Lung (tissue), 12 donors: ENCODE results near the gene GFM1. TPM values are rescaled to one million over a fixed set of nuclear protein-coding genes. Genes with fewer than 3 reads are reported as not detected.

Source experiments
- ATAC-seq: fragments of 200-7000 bp; cut with Tn5 transposase; one replicate; pipeline ENCODE4 v1.9.1; 2020; ENCODE audit warnings: moderate number of reproducible peaks; ENCODE audit not compliant: insufficient read depth, low FRiP score
- DNase-seq, 3 donors: peaks; one replicate each; pipeline ENCODE4 v3.0.0-alpha.2; 2013 to 2017
- H3K27ac ChIP-seq, 2 donors: one replicate each; pipeline ENCODE4 v1.5.1; 2013; ENCODE audit warnings: mild to moderate bottlenecking in 2 of 2, moderate library complexity in 2 of 2, control low read depth in 1 of 2, inconsistent platforms in 1 of 2, low read depth in 1 of 2, low read length in 1 of 2
- H3K27me3 ChIP-seq, 3 donors: one replicate each; pipeline ENCODE4 v1.5.1; 2013; ENCODE audit warnings: low read length in 2 of 3; ENCODE audit not compliant: control insufficient read depth in 3 of 3, insufficient read depth in 3 of 3
- H3K36me3 ChIP-seq, 4 donors: one replicate each; pipeline ENCODE4 v1.5.1; 2013; ENCODE audit warnings: low read length in 4 of 4, mild to moderate bottlenecking in 1 of 4, moderate library complexity in 1 of 4; ENCODE audit not compliant: control insufficient read depth in 4 of 4, insufficient read depth in 4 of 4
- H3K4me1 ChIP-seq, 5 donors: one replicate each; pipeline ENCODE4 v1.5.1; 2013; ENCODE audit warnings: low read length in 5 of 5, mild to moderate bottlenecking in 2 of 5, moderate library complexity in 1 of 5; ENCODE audit not compliant: control insufficient read depth in 5 of 5, insufficient read depth in 5 of 5
- H3K4me3 ChIP-seq: one replicate; pipeline ENCODE4 v1.5.1; 2013; ENCODE audit warnings: mild to moderate bottlenecking, control low read depth, moderate library complexity
- H3K9ac ChIP-seq, 2 donors: one replicate each; pipeline ENCODE4 v1.5.1; 2013; ENCODE audit warnings: low read length in 2 of 2, control low read depth in 1 of 2; ENCODE audit not compliant: insufficient read depth in 1 of 2
- H3K9me3 ChIP-seq, 4 donors: one replicate each; pipeline ENCODE4 v1.5.1; 2013; ENCODE audit warnings: low read length in 3 of 4, mild to moderate bottlenecking in 1 of 4, moderate library complexity in 1 of 4; ENCODE audit not compliant: control insufficient read depth in 4 of 4, insufficient read depth in 3 of 4
- WGBS, 2 donors: extraction: QIAGEN DNeasy Blood & Tissue Kit; methylation state at CpG; one replicate each; pipeline ENCODE4 v1.1.7; 2013; 5-methylcytosine and 5-hydroxymethylcytosine counted together
- polyA plus RNA-seq, 2 donors: library from polyadenylated mRNA; stranded (reverse); fragments of 200-250 nt; gene quantifications; one replicate each; pipeline ENCODE4 v1.2.1, GENCODE V29; 2013
- total RNA-seq, 2 donors: library from RNA; depleted of rRNA in 1 of 2; stranded (reverse); fragments of >200 nt in 1 of 2; gene quantifications; one replicate each; pipeline ENCODE4 v1.2.1, GENCODE V29; 2014 to 2021
- TF ChIP-seq, protein P1 (sequence below): IDR thresholded peaks from 2 replicates; pipeline ENCODE4 v1.5.1; 2012; ENCODE audit warnings: mild to moderate bottlenecking; ENCODE audit errors: control extremely low read depth, extremely low read depth
- donor health status: control.
- donor health status: control.
- donor health status: Bipolar disorder and iron deficiency.
- donor health status: healthy.
- donor health status: DM: yes; HTN: yes; CAD: no.

The GFM1 gene
- total and polyA plus RNA-seq, 4 donors: 16.2 to 66.1 (median 31.4) TPM

DNA sequence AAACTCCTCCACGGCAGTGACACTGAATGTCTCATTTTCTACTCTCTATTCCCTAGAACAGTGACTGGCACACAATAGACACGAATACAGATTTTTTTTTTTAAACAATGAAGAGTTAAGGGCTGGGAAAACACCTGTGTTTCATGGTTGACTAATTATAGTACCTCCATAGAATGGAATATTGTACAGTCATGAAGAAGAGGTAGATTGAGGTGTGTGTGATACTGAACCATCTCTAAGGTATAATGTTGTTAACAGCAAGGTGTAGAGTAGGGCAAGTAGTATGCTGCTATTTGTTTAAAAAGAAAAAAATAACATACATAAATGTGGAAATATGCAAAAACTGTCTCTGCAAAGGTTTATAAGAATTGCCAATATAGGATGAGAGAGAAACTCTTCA is 93.1 kb downstream of the GFM1 start:
- Histone ChIP-seq H3K9me3 (peaks cover 0 to 7% (median 3%) of the 10 kb centered on the region in 4 donors), H3K27ac (no peak overlapping the region), H3K4me1 (peaks cover 0 to 21% (median 6%) of the 10 kb centered on the region in 5 donors), H3K36me3 (peaks cover 0 to 22% (median 11%) of the 10 kb centered on the region in 4 donors), H3K9ac (no peak overlapping the region), H3K4me3 (no peak overlapping the region), H3K27me3 (no peaks in the 10 kb centered on the region)
- ATAC-seq (no peak), DNase-seq (no peak)
- WGBS, 2 donors: 47 to 97% methylated on average over 2 of the region's 2 CpGs
- TF ChIP-seq, protein P1, sequence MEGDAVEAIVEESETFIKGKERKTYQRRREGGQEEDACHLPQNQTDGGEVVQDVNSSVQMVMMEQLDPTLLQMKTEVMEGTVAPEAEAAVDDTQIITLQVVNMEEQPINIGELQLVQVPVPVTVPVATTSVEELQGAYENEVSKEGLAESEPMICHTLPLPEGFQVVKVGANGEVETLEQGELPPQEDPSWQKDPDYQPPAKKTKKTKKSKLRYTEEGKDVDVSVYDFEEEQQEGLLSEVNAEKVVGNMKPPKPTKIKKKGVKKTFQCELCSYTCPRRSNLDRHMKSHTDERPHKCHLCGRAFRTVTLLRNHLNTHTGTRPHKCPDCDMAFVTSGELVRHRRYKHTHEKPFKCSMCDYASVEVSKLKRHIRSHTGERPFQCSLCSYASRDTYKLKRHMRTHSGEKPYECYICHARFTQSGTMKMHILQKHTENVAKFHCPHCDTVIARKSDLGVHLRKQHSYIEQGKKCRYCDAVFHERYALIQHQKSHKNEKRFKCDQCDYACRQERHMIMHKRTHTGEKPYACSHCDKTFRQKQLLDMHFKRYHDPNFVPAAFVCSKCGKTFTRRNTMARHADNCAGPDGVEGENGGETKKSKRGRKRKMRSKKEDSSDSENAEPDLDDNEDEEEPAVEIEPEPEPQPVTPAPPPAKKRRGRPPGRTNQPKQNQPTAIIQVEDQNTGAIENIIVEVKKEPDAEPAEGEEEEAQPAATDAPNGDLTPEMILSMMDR: no peak

DNA sequence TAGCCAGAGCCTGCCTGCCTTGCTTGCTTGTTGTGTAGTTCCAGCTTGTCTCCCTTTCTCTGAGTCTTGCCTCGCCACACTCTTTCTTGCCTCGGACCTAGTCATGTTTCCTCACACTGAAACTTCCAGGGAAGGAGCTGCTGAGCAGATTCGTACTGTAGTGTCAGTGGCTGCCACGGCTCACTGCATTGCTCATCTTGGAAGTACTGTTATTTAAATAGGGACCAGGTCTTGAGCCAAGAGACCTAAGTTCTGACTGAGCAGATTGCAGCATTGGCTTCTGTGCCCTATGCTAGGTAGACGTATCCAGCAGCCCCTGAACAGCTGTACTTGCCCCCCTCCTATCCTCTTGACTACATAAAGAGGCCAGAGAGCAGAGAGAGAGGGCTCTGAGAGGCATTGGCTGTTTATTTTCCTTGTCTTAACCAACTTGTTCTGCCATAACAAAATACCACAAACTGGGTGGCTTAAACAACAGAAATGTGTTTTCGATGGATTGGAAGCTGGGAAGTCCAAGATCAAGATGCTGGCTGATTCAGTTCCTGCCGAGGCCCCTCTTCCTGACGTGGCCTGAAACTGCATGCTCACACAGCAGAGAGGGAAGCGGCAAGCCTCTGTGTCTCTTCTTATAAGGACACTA is 93.8 kb downstream of the GFM1 start:
- DNase-seq (peak in 2 of 3 donors; percentile 42 to 56), ATAC-seq (no peak)
- 79 to 89% methylated on average over 9 of the region's 9 CpGs for whole genome bisulfite sequencing, 2 donors
- Histone ChIP-seq H3K27ac (no peak overlapping the region), H3K27me3 (no peaks in the 10 kb centered on the region), H3K9ac (no peak overlapping the region), H3K36me3 (peaks cover 0 to 25% (median 11%) of the 10 kb centered on the region in 4 donors), H3K9me3 (peaks cover 0 to 7% (median 3%) of the 10 kb centered on the region in 4 donors), H3K4me3 (no peak overlapping the region), H3K4me1 (peaks cover 0 to 22% (median 0%) of the 10 kb centered on the region in 5 donors)
- TF ChIP-seq, protein P1: no peak

DNA sequence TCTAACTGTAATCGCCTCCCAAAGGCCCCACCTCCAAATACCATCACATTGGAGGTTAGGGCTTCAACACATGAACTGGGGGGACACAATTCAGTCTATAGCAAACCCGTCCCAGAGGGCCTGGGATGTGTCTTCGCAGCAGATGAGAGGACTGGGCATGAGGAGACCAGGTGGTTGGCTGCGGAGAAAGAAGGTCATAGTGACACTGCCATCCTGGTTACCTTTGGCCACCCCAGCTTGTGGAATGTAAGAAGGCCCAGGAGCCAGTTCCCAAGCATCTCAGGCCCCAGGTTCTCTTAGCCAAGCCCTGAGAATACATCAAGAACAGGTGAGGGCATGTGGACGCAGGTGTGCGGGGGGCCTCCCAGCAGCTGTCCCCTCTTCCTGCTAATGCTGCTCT is 94.3 kb downstream of the GFM1 start:
- TF ChIP-seq, protein P1: no peak
- Histone ChIP-seq H3K9ac (no peak overlapping the region), H3K27me3 (no peaks in the 10 kb centered on the region), H3K36me3 (peaks cover 0 to 25% (median 11%) of the 10 kb centered on the region in 4 donors), H3K27ac (no peak overlapping the region), H3K4me1 (peaks cover 0 to 26% (median under 1%) of the 10 kb centered on the region in 5 donors), H3K4me3 (no peak overlapping the region), H3K9me3 (peaks cover 0 to 7% (median 3%) of the 10 kb centered on the region in 4 donors)
- no peak for ATAC-seq
- DNase-seq: no peak
- WGBS, 2 donors: 94 to 95% methylated on average over 6 of the region's 6 CpGs

GRCh38 chr3:158739078-158739477 is 94.8 kb downstream of the GFM1 start:
- TF ChIP-seq, protein P1: no peak
- Histone ChIP-seq H3K9me3 (peaks cover 0 to 7% (median 3%) of the 10 kb centered on the region in 4 donors), H3K36me3 (peaks cover 0 to 24% (median 13%) of the 10 kb centered on the region in 4 donors), H3K4me1 (peaks cover 0 to 30% (median 5%) of the 10 kb centered on the region in 5 donors), H3K9ac (no peak overlapping the region), H3K4me3 (no peak overlapping the region), H3K27ac (no peak overlapping the region), H3K27me3 (no peaks in the 10 kb centered on the region)
- no peak for DNase-seq
- WGBS, 2 donors: 70 to 81% methylated on average over 4 of the region's 4 CpGs
- no peak for ATAC-seq
